Kasumi-1 (cell line): ENCODE measurements around the gene CWC25.
"Not testable (repeated sequence)": the region's sequence is repeated elsewhere in the genome, so short reads cannot be mapped to it uniquely, and the experiment has no call there.

Experiments
- DNase-seq, 2 experiments: peaks; one replicate each; lab custom pipeline; 2025; lab: John Stamatoyannopoulos, UW

The CWC25 gene

GRCh38 chr17:38852771-38853291 lies 27.7 kb upstream of the CWC25 start:
- no peak for DNase-seq

- DNase-seq: no peak
Observed at GRCh38 chr17:38851434-38851833, 26.3 kb upstream of the CWC25 start.

- DNase-seq: no peak
Observed at GRCh38 chr17:38850374-38850773, 25.3 kb upstream of the CWC25 start.

GRCh38 chr17:38848939-38849605 lies 24.0 kb upstream of the CWC25 start:
- no peak for DNase-seq

- DNase-seq: no peak
Observed at GRCh38 chr17:38848557-38848891, 23.4 kb upstream of the CWC25 start.

GRCh38 chr17:38844261-38844757 lies 19.2 kb upstream of the CWC25 start:
- DNase-seq: no peak

GRCh38 chr17:38825762-38826247 lies 684 bp upstream of the CWC25 start:
- DNase-seq: no peak

- peak; percentile 42 to 60 for DNase-seq
Observed at GRCh38 chr17:38815576-38816193, 9.4 kb downstream of the CWC25 start.

- no peak for DNase-seq
Observed at GRCh38 chr17:38809828-38810227, 15.3 kb downstream of the CWC25 start.

GRCh38 chr17:38800237-38800760 lies 24.8 kb downstream of the CWC25 start:
- DNase-seq: peak in 1 of 2 experiments; percentile 34

- DNase-seq: peak; percentile 96
Observed at GRCh38 chr17:38799501-38800236, 25.5 kb downstream of the CWC25 start, which contains the start of gene PIP4K2B. Gene PIP4K2B, minus strand, starts transcription at chr17:38799556. Its CDS starts 132 bp downstream, at chr17:38799424.

GRCh38 chr17:38798614-38799500 lies 26.3 kb downstream of the CWC25 start:
- peak; percentile 69 to 71 for DNase-seq

- no peak for DNase-seq
Observed at GRCh38 chr17:38797828-38798227, 27.3 kb downstream of the CWC25 start.

GRCh38 chr17:38797158-38797490 lies 28.0 kb downstream of the CWC25 start:
- no peak for DNase-seq

- DNase-seq: no peak
Observed at GRCh38 chr17:38796451-38797157, 28.5 kb downstream of the CWC25 start.

GRCh38 chr17:38794221-38794620 lies 30.9 kb downstream of the CWC25 start:
- DNase-seq: no peak

GRCh38 chr17:38791162-38791561 lies 34.0 kb downstream of the CWC25 start:
- DNase-seq: no peak

GRCh38 chr17:38790148-38790707 lies 34.9 kb downstream of the CWC25 start:
- DNase-seq: not testable (repeated sequence)

- no peak for DNase-seq
Observed at GRCh38 chr17:38789185-38789584, 35.9 kb downstream of the CWC25 start.

GRCh38 chr17:38787999-38788398 lies 37.1 kb downstream of the CWC25 start:
- DNase-seq: not testable (repeated sequence)
